ENCODE results near the gene BCAS3.

BCAS3 gene

GRCh38 chr17:61209106-61209439, 531.4 kb downstream of the BCAS3 start:
- DNase-seq = no peak

DNA sequence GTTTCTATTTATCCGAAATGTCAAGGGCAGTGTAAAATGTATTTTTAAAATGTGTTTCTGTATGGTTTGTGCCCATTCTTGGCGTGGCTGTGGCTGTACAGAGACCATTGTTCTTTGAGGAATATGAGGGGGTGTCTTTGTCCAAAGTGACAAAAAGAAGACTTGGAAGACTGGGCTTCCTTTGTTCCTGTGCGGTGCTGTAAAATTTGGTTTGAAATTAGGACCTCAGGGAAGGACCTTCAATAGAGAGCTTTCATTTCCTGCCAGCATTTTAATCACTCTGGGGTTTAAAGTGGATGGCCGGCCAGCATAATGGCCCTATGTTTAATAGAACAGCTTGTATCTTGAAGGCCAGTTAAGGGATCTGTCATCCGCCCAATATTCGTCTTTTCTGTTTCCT, 531.9 kb downstream of the BCAS3 start:
- no peak for DNase-seq

GRCh38 chr17:61211236-61211635, 533.6 kb downstream of the BCAS3 start:
- no peak for DNase-seq

DNA sequence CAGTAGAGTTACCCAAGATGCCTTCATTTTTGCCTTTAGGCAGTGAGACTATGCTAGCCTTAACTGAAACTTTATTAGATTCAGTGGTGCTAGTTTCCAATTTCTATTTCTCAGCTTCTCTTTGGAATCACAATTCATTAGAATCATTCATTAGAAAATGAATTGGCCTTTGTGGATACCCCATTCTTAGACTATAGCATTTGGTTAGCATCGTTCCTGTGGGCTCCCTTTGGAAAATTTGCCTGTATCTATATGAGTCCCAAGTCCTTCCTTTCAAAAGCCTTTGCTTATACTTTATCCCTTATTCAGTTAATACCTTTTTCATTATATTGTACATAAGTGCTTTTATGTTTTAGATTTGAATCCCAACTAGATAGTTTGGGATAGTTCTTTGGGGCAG, 535.0 kb downstream of the BCAS3 start:
- no peak for DNase-seq

DNA sequence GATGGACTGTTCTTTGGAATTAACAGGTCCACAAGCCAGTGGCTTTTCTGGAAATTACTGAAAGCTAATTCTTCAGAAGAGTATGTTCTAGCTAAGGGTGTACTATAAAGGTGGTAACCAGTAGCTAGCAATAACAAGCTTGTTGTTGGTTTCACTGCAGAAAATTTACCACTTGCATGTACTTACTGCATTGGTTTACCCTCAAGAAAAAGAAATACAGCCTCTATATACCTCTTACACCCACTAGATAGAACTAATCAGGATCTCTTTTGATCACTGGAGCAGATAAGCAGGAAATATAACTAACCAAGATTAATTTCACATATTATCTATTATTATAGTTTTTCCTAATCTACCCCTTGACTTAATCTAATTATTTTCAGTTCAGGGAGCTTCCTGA, 537.1 kb downstream of the BCAS3 start:
- DNase-seq = no peak

DNA sequence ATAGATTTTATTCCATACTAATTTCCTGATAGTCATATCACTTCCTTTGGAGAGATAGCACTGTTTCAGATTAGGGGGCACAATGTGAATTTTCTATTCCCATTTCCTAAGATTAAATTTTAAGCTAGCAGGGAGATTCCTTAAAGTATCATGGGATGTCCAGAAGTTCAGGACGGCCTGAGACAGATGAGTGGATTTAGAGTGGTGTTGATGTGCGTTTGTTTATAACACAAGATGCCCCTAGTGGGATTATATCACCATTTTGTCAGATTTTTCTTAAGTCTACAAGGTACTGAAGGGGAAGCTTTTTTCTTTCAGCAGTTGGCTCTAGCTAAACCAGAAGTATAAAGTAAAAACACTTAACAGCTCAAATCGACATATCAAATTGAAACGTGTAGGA, 538.4 kb downstream of the BCAS3 start:
- no peak for DNase-seq

GRCh38 chr17:61217878-61218437, 540.3 kb downstream of the BCAS3 start:
- DNase-seq = no peak

DNA sequence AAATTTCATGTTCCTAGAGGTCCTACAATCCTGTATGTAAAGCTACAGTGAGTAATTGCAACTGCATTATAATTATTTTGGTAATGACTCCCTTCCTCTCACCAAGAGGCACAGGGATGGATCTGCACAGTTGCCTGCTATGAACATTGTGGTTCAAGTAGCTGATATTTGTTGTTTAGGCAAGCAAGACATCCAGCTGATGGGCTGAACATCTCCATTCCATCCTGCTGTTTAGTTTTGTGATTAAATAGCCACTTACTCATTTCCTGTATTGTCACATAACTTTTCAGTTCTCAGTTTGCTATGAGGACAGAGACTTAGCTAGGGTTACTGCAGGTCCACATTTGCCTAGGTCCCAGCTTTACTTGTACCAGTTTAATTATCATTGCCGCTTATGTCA, 540.8 kb downstream of the BCAS3 start:
- DNase-seq = peak; percentile 24

- no peak for DNase-seq
Observed at GRCh38 chr17:61219460-61219859, 541.8 kb downstream of the BCAS3 start.

- no peak for DNase-seq
Observed at GRCh38 chr17:61221181-61221580, 543.5 kb downstream of the BCAS3 start.

- DNase-seq = no peak
Observed at GRCh38 chr17:61221597-61222471, 544.2 kb downstream of the BCAS3 start.

DNA sequence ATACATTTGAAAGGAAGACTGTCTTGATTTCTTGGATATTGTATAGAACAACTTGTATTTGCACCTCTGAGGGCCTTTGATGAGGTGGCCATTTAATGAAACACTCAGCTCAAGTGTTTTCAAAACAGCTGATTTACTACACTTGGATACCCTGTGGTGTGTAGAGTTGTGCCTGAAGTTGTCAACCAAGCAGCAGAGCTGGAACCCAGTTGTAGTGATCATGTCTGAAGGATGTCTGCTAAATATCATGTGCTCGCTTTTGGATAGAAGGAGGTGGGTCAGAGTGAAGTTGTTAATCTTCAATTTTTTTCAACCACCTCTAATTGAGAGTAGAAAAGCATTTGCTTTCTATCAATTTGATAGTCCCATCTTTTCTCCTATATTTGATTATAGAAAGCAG, 546.1 kb downstream of the BCAS3 start:
- DNase-seq = no peak

- DNase-seq = no peak
Observed at GRCh38 chr17:61225178-61225882, 547.7 kb downstream of the BCAS3 start.

DNA sequence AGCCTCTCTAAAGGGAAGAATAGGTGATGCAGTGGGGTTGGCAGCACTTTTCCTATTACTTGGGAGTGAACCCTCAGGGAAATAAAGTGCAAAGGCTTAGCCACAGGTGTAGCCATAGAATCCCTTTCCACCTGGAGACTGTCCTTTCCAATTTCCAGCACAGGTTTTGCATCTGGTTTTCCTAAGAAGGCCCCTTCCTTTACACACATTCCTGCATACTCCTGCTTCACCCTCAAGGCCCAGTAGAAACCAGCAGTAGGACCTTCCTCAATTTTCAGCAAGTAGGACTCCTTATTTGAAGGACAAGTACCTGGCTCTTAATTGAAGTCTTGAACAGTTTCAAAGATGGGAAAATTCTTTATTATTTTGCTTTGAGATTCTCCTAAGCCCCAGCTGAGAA, 550.2 kb downstream of the BCAS3 start:
- DNase-seq = no peak

- DNase-seq = no peak
Observed at GRCh38 chr17:61230461-61230860, 552.8 kb downstream of the BCAS3 start.

DNA sequence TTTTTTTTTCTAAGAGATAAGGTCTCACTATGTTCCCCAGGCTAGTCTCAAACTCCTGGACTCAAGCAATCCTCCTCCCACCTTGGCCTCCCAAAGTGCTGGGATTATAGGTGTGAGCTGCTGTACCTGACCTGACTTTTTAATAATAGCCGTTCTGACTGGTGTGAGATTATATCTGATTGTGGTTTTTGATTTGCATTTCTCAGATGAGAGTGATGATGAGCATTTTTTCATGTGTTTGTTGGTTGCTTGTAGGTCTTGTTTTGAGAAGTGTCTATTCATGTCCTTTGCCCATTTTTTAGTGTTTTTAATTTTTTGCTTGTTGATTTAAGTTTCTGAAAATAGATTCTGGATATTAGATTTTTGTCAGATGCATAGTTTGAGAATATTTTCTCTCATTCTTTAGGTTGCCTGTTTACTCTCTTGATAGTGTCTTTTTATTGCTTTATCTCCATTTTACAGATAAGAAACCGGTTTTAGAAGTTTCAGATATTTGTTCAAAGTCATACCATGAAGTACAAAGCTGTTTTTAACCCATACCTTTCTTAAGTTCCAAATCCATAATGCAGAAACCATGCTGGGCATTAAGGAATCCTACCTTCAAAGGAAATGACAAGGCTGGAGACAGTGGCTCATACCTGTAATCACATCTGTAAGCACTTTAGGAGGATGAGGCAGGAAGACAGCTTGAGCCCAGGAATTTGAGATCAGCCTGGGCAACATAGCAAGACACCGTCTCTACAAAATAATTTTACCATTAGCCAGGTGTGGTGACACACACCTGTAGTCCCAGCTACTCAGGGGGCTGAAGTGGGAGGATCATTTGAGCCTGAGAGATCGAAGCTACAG, 553.5 kb downstream of the BCAS3 start:
- no peak for DNase-seq

DNA sequence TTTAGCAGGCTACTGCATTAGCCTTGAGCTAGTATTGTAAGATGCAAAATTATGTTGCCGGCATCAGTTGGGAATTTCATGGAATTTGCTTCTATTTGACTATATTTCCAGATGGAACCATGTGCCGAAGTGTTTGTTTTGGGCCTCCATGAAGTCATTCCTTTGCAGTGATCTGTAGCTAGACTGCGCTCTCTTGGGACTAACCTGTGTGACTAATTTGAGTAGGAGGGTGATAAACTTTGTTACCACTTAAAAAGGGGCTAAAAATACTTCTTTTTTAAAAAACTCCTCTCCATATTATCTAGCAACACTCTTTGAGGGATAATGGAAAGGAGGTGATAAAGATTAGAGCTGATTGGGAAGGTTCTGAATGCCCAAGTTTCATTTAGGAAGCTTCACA, 555.2 kb downstream of the BCAS3 start:
- no peak for DNase-seq

- no peak for DNase-seq
Observed at GRCh38 chr17:61233991-61234750, 556.5 kb downstream of the BCAS3 start.

DNA sequence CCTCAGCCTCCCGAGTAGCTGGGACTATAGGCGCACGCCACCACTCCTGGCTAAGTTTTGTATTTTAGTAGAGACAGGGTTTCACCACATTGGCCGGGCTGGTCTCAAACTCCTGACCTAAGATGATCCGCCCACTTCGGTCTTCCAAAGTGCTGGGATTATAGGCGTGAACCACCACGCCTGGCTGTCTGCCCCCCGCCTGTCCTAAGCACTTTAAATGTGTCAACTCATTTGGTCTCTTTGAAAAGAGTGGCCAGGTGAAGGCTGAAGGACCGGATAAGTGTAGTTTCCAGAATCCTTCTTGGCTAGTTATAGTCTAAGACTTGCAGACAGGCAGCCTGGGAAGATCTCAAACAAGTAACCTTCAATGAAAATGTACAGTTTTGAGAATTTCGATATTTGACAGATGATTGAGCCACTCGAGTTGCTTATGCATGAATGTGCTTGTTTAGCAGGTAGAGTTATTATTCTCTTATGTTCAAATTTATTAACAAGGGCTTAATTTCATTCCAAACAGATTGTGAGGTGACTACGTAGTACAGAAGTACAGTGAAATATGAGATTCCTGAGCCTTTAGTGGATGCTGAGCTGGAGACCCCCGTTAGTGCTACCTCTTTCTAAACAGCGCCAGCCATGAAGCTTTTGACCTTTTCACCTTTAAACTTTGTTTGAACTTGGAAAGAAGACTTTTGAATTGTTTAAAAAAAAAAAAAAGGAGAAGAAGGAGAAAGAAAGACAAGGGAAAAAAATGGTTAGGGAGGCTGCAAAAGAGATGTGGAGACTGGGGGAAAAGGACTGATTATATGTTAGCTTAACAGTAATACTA, 557.6 kb downstream of the BCAS3 start:
- no peak for DNase-seq

DNA sequence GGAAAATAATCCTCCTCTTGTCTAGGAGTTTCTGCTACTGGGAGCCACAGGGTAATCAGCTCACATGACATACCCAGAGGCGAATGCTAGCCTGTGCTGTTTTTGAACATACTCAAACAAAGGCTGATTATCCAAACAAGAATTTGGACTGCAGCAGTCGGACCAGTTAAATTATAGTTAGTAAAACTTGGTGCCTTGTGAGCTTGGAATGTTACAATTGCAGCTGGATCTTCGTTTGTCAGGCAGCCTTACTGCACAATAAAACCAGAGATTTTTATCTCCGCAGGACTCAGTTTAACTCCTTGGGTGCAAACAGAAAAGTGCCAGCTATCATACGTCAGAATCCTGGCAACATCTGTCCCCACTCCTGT, 558.2 kb downstream of the BCAS3 start:
- no peak for DNase-seq

DNA sequence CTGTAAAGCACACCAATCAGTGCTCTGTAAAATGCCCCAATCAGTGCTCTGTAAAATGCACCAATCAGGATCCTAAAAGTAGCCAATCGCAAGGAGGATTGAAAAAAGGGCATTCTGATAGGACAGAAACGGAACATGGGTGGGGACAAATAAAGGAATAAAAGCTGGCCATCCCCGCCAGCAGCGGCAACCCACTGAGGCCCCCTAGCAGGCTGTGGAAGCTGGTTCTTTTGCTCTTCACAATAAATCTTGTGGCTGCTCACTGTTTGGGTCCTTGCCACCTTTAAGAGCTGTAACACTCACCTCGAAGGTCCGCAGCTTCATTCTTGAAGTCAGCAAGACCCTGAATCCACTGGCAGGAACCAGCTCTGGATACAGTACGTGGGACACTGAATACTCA, 559.6 kb downstream of the BCAS3 start:
- DNase-seq = no peak
